Measurements from ENCODE around the gene PRKRA. TPM values are rescaled to one million over a fixed set of nuclear protein-coding genes. Genes with fewer than 3 reads are reported as not detected.

Gene PRKRA
- total and polyA plus RNA-seq, 2 of the 8 experiments (the other 6 are each of a cell fraction or from before 2014, with no cell fraction given): 25.4 to 60.4 TPM

DNA sequence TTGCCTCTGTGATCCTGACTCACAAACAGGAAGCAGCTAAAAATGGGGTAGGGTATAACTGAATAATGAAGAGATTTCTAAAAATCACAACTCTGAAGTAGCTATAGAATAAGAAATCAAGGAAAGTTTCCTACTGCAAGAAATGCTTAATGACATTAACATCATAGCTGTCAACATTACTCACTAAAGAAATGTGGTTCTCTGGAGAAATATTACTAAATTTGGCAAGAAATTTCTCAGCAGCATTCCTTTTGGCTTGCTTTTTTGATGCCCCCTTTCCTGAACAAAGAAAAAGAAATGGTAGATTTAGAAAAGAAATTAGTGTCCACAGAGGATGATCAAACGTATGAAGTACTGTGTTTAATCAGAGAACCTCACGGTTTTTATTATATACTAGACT is 9.5 kb downstream of the PRKRA start:
- Histone ChIP-seq H2BK5ac (ENCODE audit: low read depth, low read length) (no peak overlapping the region), H3K4me1 (replicated peaks in 1 of 4; ENCODE audit: control insufficient read depth in 3 of 4, insufficient read depth in 4 of 4, low read length in 3 of 4) (no peaks in the 10 kb centered on the region), H4K8ac (ENCODE audit: extremely low read depth, insufficient read depth, low read length) (no peak overlapping the region), H3K4me3 (ENCODE audit: extremely low read depth in 1 of 4, insufficient read depth in 2 of 4, low read depth in 3 of 4, low read length in 4 of 4) (no peak overlapping the region), H3K4me2 (ENCODE audit: insufficient read depth in 1 of 2, low read depth in 2 of 2, low read length in 2 of 2) (no peak overlapping the region), H2BK15ac (ENCODE audit: low read length) (no peak overlapping the region), H3K27me3 (replicated peaks in 1 of 4; ENCODE audit: control insufficient read depth in 3 of 4, extremely low read depth in 1 of 4, insufficient read depth in 3 of 4, low read length in 3 of 4) (no peaks in the 10 kb centered on the region), H3K36me3 (ENCODE audit: control insufficient read depth in 2 of 4, insufficient read depth in 4 of 4, low read length in 3 of 4) (peaks cover 15 to 79% (median 39%) of the 10 kb centered on the region in 4 experiments), H3K27ac (ENCODE audit: low read depth, low read length) (no peak overlapping the region), H3K14ac (ENCODE audit: insufficient read length) (no peak overlapping the region), H3K56ac (replicated peaks; ENCODE audit: insufficient read length, low read depth, low read length) (no peak overlapping the region), H2BK120ac (replicated peaks; ENCODE audit: low read depth, low read length) (no peak overlapping the region), H3K79me1 (ENCODE audit: low read depth, low read length) (no peaks in the 10 kb centered on the region), H2AFZ (ENCODE audit: low read length) (no peak overlapping the region), H4K5ac (ENCODE audit: insufficient read length, low read depth, low read length) (no peak overlapping the region), H3K9ac (replicated peaks in 1 of 4; ENCODE audit: extremely low read depth in 1 of 4, low read depth in 3 of 4, low read length in 3 of 4) (no peak overlapping the region), H3K4ac (replicated peaks; ENCODE audit: insufficient read length, low read depth, low read length) (no peak overlapping the region), H4K20me1 (replicated peaks in 1 of 2; ENCODE audit: control insufficient read depth in 1 of 2, insufficient read depth in 2 of 2, low read length in 2 of 2) (no peaks in the 10 kb centered on the region), H3K23me2 (ENCODE audit: low read depth, low read length) (no peaks in the 10 kb centered on the region), H2BK20ac (ENCODE audit: low read length) (no peak overlapping the region), H4K91ac (replicated peaks; ENCODE audit: insufficient read length, low read length) (no peak overlapping the region), H3K23ac (ENCODE audit: insufficient read length) (no peak overlapping the region), H3K18ac (ENCODE audit: extremely low read depth, low read length) (no peak overlapping the region), H3K9me3 (ENCODE audit: insufficient read depth in 2 of 2, low read depth in 1 of 2, low read length in 1 of 2) (no peaks in the 10 kb centered on the region), H2AK5ac (ENCODE audit: low read depth, low read length) (no peak overlapping the region), H3K79me2 (ENCODE audit: control insufficient read depth in 1 of 2, insufficient read depth in 2 of 2, low read length in 2 of 2) (no peaks in the 10 kb centered on the region; a peak in 1 of 4 replicates), H2BK12ac (ENCODE audit: low read depth, low read length) (no peak overlapping the region)
- FAIRE-seq: no peak
- no peak for DNase-seq (ENCODE audit: low read depth in 1 of 2, low spot score in 2 of 2)
- 90% methylated on average over 2 of the region's 2 CpGs; no CpG with 5 or more reads in 1 of the 2 experiments for WGBS, 2 experiments (ENCODE audit: extremely low coverage in 1 of 2, insufficient coverage in 1 of 2, insufficient read length in 1 of 2, insufficient replicate concordance in 2 of 2, low coverage in 1 of 2, low lambda C conversion rate in 2 of 2, missing lambda C conversion rate in 1 of 2)
- CTCF ChIA-PET (ENCODE audit: partially characterized antibody): interaction anchor here (0.9 to 2.1 kb wide), 2 partner anchors 10 to 23 kb away, joined by 3 to 6 read pairs; partner anchors contain the start of genes PJVK and PRKRA
- POLR2A ChIA-PET (ENCODE audit: partially characterized antibody): interaction anchor here (0.7 to 2.2 kb wide), 2 partner anchors 10 to 27 kb away, joined by 4 to 20 read pairs; partner anchors contain the start of genes PJVK and PRKRA
- no peak for TF ChIP-seq JUND (IDR thresholded peaks at IDR 0.05; ENCODE audit: low read length)
- no peak for TF ChIP-seq NRF1 (IDR thresholded peaks at IDR 0.05; ENCODE audit: low read depth, low read length)
- TF ChIP-seq PHF8 (conservative IDR thresholded peaks at IDR 0.05; ENCODE audit: low read depth, low read length): no peak
- TF ChIP-seq POLR2AphosphoS5 (IDR thresholded peaks at IDR 0.05; ENCODE audit: low read depth, low read length): no peak
- TF ChIP-seq TAF1 (IDR thresholded peaks at IDR 0.05; ENCODE audit: low read depth, low read length): no peak
- TF ChIP-seq SP4 (IDR thresholded peaks at IDR 0.05; ENCODE audit: low read length): no peak
- TF ChIP-seq SIX5 (IDR thresholded peaks at IDR 0.05; ENCODE audit: low read depth, low read length): no peak
- no peak for TF ChIP-seq SUZ12 (IDR thresholded peaks at IDR 0.05; ENCODE audit: low read length)
- no peak for TF ChIP-seq EGR1 (IDR thresholded peaks at IDR 0.05; ENCODE audit: borderline replicate concordance, low read depth, low read length)
- TF ChIP-seq, protein P1, sequence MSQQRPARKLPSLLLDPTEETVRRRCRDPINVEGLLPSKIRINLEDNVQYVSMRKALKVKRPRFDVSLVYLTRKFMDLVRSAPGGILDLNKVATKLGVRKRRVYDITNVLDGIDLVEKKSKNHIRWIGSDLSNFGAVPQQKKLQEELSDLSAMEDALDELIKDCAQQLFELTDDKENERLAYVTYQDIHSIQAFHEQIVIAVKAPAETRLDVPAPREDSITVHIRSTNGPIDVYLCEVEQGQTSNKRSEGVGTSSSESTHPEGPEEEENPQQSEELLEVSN (IDR thresholded peaks at IDR 0.05): no peak
- TF ChIP-seq CBX8 (IDR thresholded peaks at IDR 0.05; ENCODE audit: borderline replicate concordance, low read depth, low read length): no peak
- no peak for TF ChIP-seq POLR2A (IDR thresholded peaks at IDR 0.05; ENCODE audit: control extremely low read depth in 1 of 2, low read depth in 2 of 2, low read length in 2 of 2)
- TF ChIP-seq, protein P2, sequence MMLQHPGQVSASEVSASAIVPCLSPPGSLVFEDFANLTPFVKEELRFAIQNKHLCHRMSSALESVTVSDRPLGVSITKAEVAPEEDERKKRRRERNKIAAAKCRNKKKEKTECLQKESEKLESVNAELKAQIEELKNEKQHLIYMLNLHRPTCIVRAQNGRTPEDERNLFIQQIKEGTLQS (IDR thresholded peaks at IDR 0.05; ENCODE audit: insufficient read depth, low read depth, low read length): no peak
- TF ChIP-seq SRF (IDR thresholded peaks at IDR 0.05; ENCODE audit: low read depth, low read length): no peak

Data from H1 (cell line).